ENCODE measurements around the gene DYNLT1. TPM values are rescaled to one million over a fixed set of nuclear protein-coding genes. Genes with fewer than 3 reads are reported as not detected.

Gene DYNLT1
- total and polyA plus RNA-seq, 10 of the 15 experiments (the other 5 are each of a cell fraction or from before 2014, with no cell fraction given) = 33.6 to 298 (median 89.2) TPM

GRCh38 chr6:158597565-158597964 is 47.0 kb downstream of the DYNLT1 start (continued):
- TF ChIP-seq RFX5 (IDR thresholded peaks at IDR 0.05; ENCODE audit: low read depth, low read length) (no peak), SREBF1 (IDR thresholded peaks at IDR 0.05; ENCODE audit: low read length) (no peak), SIN3A (IDR thresholded peaks at IDR 0.05; ENCODE audit: low read depth, low read length) (no peak), JUNB (IDR thresholded peaks at IDR 0.05) (no peak), ZNF274 (IDR thresholded peaks at IDR 0.05; ENCODE audit: insufficient read depth, insufficient read length) (no peak)

- H2AFZ ChIP-seq (ENCODE audit: control insufficient read depth, low read depth, low read length) = no peak overlapping the region
- H3K4me3 ChIP-seq = no peak overlapping the region
- no TSS peak for BruUV-seq (replicated peaks)
- DNase-seq (ENCODE audit: low read depth, low spot score) (no peak), ATAC-seq (no peak), FAIRE-seq (no peak)
- H3K4me2 ChIP-seq (ENCODE audit: control insufficient read depth, insufficient read depth) = no peak overlapping the region
- H4K20me1 ChIP-seq (ENCODE audit: control insufficient read depth, insufficient read depth) = no peaks in the 10 kb centered on the region
- no peaks in the 10 kb centered on the region for H3K4me1 ChIP-seq (ENCODE audit: control insufficient read depth, insufficient read depth, low read length)
- POLR2A ChIA-PET = no interaction called here
- intact Hi-C loops (cut with micrococcal nuclease; ENCODE audit: unreplicated experiment) (no loop called here), in situ Hi-C loops (cut with MboI) (no loop called here)
- CTCF ChIA-PET = interaction anchor here (1.2 to 1.6 kb wide), 2 partner anchors 78 to 383 kb away, joined by 3 to 5 read pairs; no protein-coding TSS in a partner anchor
- H3K27me3 ChIP-seq (replicated peaks in 1 of 2; ENCODE audit: control insufficient read depth in 2 of 2, insufficient read depth in 2 of 2, low read length in 1 of 2) = no peaks in the 10 kb centered on the region
- H3K27ac ChIP-seq (ENCODE audit: control insufficient read depth, insufficient read depth) = no peak overlapping the region
- WGBS (ENCODE audit: insufficient coverage, insufficient replicate concordance, low lambda C conversion rate, missing lambda C conversion rate) = 76% methylated on average over 6 of the region's 6 CpGs
- peaks cover 7 to 12% of the 10 kb centered on the region in 2 experiments for H3K36me3 ChIP-seq (ENCODE audit: control insufficient read depth in 2 of 2, insufficient read depth in 2 of 2, low read length in 1 of 2)
- H3K79me2 ChIP-seq (ENCODE audit: control insufficient read depth, insufficient read depth, low read length) = no peaks in the 10 kb centered on the region
- H3K9ac ChIP-seq (ENCODE audit: control insufficient read depth, insufficient read depth, low read length) = no peak overlapping the region
- TF ChIP-seq IRF5 (IDR thresholded peaks at IDR 0.05; ENCODE audit: borderline replicate concordance) (no peak), SMARCA5 (IDR thresholded peaks at IDR 0.05) (no peak), RELB (IDR thresholded peaks at IDR 0.05; ENCODE audit: low read depth) (no peak), CTCF (IDR thresholded peaks at IDR 0.05 in 2 of 3, conservative IDR thresholded peaks at IDR 0.05 in 1 of 3; ENCODE audit: control insufficient read depth in 2 of 3, extremely low read depth in 1 of 3, insufficient read depth in 1 of 3, low read depth in 3 of 3, low read length in 3 of 3) (no peak), RAD51 (IDR thresholded peaks at IDR 0.05) (no peak), MTA3 (IDR thresholded peaks at IDR 0.05; ENCODE audit: borderline replicate concordance, low read length) (no peak)
- H3K9me3 ChIP-seq (replicated peaks; ENCODE audit: control insufficient read depth, insufficient read depth, low read length) = no peaks in the 10 kb centered on the region
- RAD21 ChIA-PET (ENCODE audit: unreplicated experiment) = interaction anchor here (1.3 to 1.9 kb wide), 2 partner anchors 376 to 383 kb away, joined by 3 to 7 read pairs; no protein-coding TSS in a partner anchor
- SMC1A ChIA-PET (ENCODE audit: uncharacterized antibody, unreplicated experiment) = interaction anchor here (1.2 kb wide), 1 partner anchor 9 kb away, joined by 4 read pairs; no protein-coding TSS in a partner anchor
Observed at GRCh38 chr6:158596861-158597260, 47.7 kb downstream of the DYNLT1 start.

Measured in GM12878 (cell line).